Gastrocnemius medialis (tissue), 4 donors: ENCODE results near the gene ROR1. TPM values are rescaled to one million over a fixed set of nuclear protein-coding genes. Genes with fewer than 3 reads are reported as not detected.

Experiments used
- ATAC-seq, 2 donors: fragments of 150-250 bp; one replicate each; pipeline ENCODE4 v1.9.1; 2016
- DNase-seq, 2 donors: peaks; one replicate each; pipeline ENCODE4 v3.0.0-alpha.2; 2019
- H3K27ac ChIP-seq, 4 donors: fragments of 200-600 bp; sonication (generic); 1 replicate in 1 of 4; 2 replicates in 3 of 4; pipeline ENCODE4 v1.5.1; 2016 to 2018; ENCODE audit warnings: mild to moderate bottlenecking in 2 of 4, moderate library complexity in 1 of 4
- H3K27me3 ChIP-seq, 3 donors: fragments of 200-600 bp; sonication (generic) in 2 of 3; 1 replicate in 1 of 3; 2 replicates in 2 of 3; pipeline versions ENCODE4 v1.5.1 to v1.6.0; 2016 to 2019; ENCODE audit warnings: mild to moderate bottlenecking in 1 of 3, moderate library complexity in 1 of 3
- H3K36me3 ChIP-seq, 2 donors: fragments of 200-600 bp; sonication (generic) in 1 of 2; one replicate each; pipeline ENCODE4 v1.5.1; 2017 to 2018
- H3K4me1 ChIP-seq, 2 donors: fragments of 200-600 bp; sonication (generic) in 1 of 2; one replicate each; pipeline ENCODE4 v1.5.1; 2016 to 2017; ENCODE audit warnings: mild to moderate bottlenecking in 2 of 2
- H3K4me3 ChIP-seq, 4 donors: fragments of 200-600 bp; sonication (generic) in 3 of 4; 1 replicate in 1 of 4; 2 replicates in 3 of 4; pipeline ENCODE4 v1.5.1; 2016 to 2019; ENCODE audit warnings: mild to moderate bottlenecking in 2 of 4
- H3K9me3 ChIP-seq, 3 donors: fragments of 200-600 bp; sonication (generic) in 2 of 3; 1 replicate in 1 of 3; 2 replicates in 2 of 3; pipeline ENCODE4 v1.5.1; 2016 to 2019
- CTCF ChIP-seq, 5 experiments: fragments of 450-650 bp in 3 of 5; fragments of 200-600 bp in 2 of 5; sonication (generic) in 2 of 5; IDR thresholded peaks in 4 of 5; conservative IDR thresholded peaks in 1 of 5; 1 replicate in 4 of 5; 2 replicates in 1 of 5; pipeline ENCODE4 v1.5.1; 2016 to 2019; ENCODE audit warnings: antibody characterized with exemption in 5 of 5, mild to moderate bottlenecking in 3 of 5, moderate library complexity in 3 of 5
- POLR2A ChIP-seq, 2 donors: fragments of 450-650 bp; IDR thresholded peaks; one replicate each; pipeline ENCODE4 v1.6.1; 2017; ENCODE audit warnings: antibody characterized with exemption in 2 of 2, mild to moderate bottlenecking in 2 of 2, moderate library complexity in 2 of 2
- in situ Hi-C, 4 donors: fragments of 200-750 bp; cut with MboI; loops; one replicate each; pipeline versions ENCODE4 v1.15.0 to v1.8.0; 2017; ENCODE audit warnings: low sequenced_read_pairs in 4 of 4
- intact Hi-C: fragments of 100-400 bp; cut with DNase I; formaldehyde crosslinking; loops from one replicate; pipeline ENCODE4 v1.15.1; 2023; ENCODE audit warnings: low total_unique reads
- total RNA-seq, 4 donors: library from RNA; depleted of rRNA; stranded (reverse); fragments of >200 nt; gene quantifications; one replicate each; pipeline versions ENCODE4 v1.1.0 to v1.2.3, GENCODE V29; 2016

ROR1 gene
- total RNA-seq, 4 donors from 2014 or later, result 2.5 to 4.3 (median 3.6) TPM

DNA sequence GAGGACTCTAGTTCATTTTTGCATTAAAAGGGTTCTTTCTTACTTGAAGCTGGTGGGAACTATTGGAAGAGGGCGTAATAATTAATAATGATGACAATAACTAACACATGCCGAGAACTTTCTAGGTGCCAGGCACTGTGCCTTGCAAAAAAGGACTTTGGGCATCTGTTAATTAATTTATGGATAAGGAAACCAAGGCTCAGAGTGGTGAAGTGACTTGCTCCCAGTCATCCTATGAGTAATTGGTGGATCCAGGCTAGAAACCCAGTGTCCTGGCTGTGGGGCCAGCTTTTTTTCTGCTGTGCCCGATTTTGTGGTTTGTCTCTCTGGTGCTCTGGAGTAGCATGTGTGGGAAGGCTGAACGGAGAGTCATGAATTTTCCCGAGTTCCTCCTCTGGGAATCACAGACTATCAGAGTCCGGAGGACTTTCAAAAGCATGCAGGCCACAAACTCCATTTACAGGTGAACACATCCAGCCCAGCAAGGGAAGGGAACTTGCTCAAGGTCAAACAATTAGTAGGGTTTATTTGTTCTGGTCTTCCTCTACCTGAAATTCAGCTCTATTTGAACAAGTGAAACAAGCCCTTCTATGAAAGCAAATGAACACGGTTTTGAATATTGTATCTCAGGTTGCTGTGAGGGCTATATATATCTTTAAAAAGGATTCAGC, 23.4 kb downstream of the ROR1 start:
- Histone ChIP-seq H3K4me3 (no peak overlapping the region), H3K9me3 (no peaks in the 10 kb centered on the region), H3K27me3 (no peaks in the 10 kb centered on the region), H3K4me1 (peaks cover 8 to 27% of the 10 kb centered on the region in 2 donors), H3K36me3 (no peaks in the 10 kb centered on the region), H3K27ac (no peak overlapping the region)
- ATAC-seq, result no peak
- intact Hi-C loops (no loop called here), in situ Hi-C loops (no loop called here)
- TF ChIP-seq POLR2A (IDR thresholded peaks at IDR 0.05), result no peak
- TF ChIP-seq CTCF (IDR thresholded peaks at IDR 0.05 in 4 of 5, conservative IDR thresholded peaks at IDR 0.05 in 1 of 5), result no peak
- no peak for DNase-seq

DNA sequence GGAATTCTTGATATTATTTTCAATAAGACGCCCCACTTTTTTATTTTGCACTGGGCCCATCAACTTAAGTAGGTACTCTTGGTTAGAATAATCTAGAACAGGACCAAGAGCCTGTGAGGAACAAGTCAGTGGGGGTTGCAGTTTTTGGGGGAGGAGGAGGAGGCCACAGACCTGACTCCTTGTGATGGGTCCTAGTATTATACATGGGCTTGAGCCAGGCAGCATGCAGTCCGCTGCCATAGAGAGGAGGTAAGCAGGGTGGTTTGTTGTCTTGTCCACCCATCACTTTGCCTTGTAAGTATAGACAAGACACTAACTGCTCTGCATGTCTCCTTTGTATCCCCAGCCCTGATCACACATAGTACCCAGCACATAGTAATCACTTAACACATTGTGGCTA, 24.5 kb downstream of the ROR1 start:
- peaks cover 0 to 18% of the 10 kb centered on the region in 2 donors for H3K4me1 ChIP-seq
- TF ChIP-seq CTCF (IDR thresholded peaks at IDR 0.05 in 4 of 5, conservative IDR thresholded peaks at IDR 0.05 in 1 of 5) (no peak), POLR2A (IDR thresholded peaks at IDR 0.05) (no peak)

DNA sequence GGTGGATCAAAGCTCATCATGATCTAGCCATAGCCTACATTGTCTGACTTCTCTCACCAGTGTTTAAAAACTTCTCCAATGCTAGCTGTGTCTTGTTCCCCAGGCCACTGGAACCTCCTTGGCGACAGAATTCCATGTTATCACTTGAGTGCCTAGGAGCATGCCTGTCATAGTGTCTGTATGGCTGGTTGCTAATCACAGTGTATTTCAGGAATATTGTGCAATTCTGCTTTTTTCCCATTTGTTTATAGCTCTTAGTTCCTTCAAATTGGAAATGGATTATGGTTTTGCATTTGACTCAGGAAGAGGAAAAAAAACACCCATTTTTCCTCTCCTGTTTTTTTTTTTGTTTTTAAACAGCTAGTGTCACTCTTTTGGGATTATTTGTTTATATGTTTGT, 25.5 kb downstream of the ROR1 start:
- in situ Hi-C loops, result no loop called here
- Histone ChIP-seq H3K27me3 (no peaks in the 10 kb centered on the region), H3K27ac (no peak overlapping the region), H3K4me3 (no peak overlapping the region), H3K4me1 (peaks cover 3 to 14% of the 10 kb centered on the region in 2 donors), H3K36me3 (no peaks in the 10 kb centered on the region), H3K9me3 (no peaks in the 10 kb centered on the region)
- no peak for TF ChIP-seq CTCF (IDR thresholded peaks at IDR 0.05 in 4 of 5, conservative IDR thresholded peaks at IDR 0.05 in 1 of 5)
- TF ChIP-seq POLR2A (IDR thresholded peaks at IDR 0.05), result no peak
- DNase-seq, result no peak
- no peak for ATAC-seq
- intact Hi-C loops, result no loop called here

More for the DNA sequence above, 24.5 kb downstream of the ROR1 start:
- Histone ChIP-seq H3K4me3 (no peak overlapping the region), H3K27me3 (no peaks in the 10 kb centered on the region), H3K36me3 (no peaks in the 10 kb centered on the region), H3K27ac (no peak overlapping the region), H3K9me3 (no peaks in the 10 kb centered on the region)
- no peak for ATAC-seq
- DNase-seq, result no peak
- intact Hi-C loops, result no loop called here
- in situ Hi-C loops, result no loop called here

- Histone ChIP-seq H3K36me3 (no peaks in the 10 kb centered on the region), H3K9me3 (no peaks in the 10 kb centered on the region), H3K4me1 (peaks cover 3 to 13% of the 10 kb centered on the region in 2 donors), H3K4me3 (no peak overlapping the region), H3K27me3 (no peaks in the 10 kb centered on the region), H3K27ac (no peak overlapping the region)
- intact Hi-C loops, result no loop called here
- in situ Hi-C loops, result no loop called here
- ATAC-seq (no peak), DNase-seq (no peak)
- TF ChIP-seq POLR2A (IDR thresholded peaks at IDR 0.05), result no peak
- TF ChIP-seq CTCF (IDR thresholded peaks at IDR 0.05 in 4 of 5, conservative IDR thresholded peaks at IDR 0.05 in 1 of 5), result no peak
Observed at GRCh38 chr1:63799820-63800219, 26.0 kb downstream of the ROR1 start.

DNA sequence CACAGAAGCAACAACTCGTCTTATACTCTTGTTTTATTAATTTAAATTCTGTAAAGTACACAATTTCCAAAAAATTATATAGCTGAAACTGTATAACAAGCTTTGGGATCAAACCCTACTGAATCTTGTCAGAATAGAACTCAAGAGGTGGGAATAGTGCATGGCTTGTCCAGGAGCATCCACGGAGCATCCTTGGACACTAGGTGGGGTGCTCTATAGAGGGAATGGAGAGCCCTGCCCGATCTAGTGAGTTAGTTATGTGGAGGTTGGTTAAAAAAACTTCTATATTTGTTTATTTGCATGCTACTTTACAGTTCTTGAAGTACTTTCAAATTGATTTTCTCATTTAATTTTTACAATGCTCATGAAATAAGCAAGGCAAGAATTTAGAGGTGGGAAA, 28.3 kb downstream of the ROR1 start:
- no peaks in the 10 kb centered on the region for H3K36me3 ChIP-seq
- peaks cover 3 to 15% of the 10 kb centered on the region in 2 donors for H3K4me1 ChIP-seq
- TF ChIP-seq POLR2A (IDR thresholded peaks at IDR 0.05), result no peak
- no peak for TF ChIP-seq CTCF (IDR thresholded peaks at IDR 0.05 in 4 of 5, conservative IDR thresholded peaks at IDR 0.05 in 1 of 5)
- no peaks in the 10 kb centered on the region for H3K9me3 ChIP-seq
- ATAC-seq (no peak), DNase-seq (no peak)
- in situ Hi-C loops, result no loop called here
- H3K4me3 ChIP-seq, result no peak overlapping the region
- H3K27me3 ChIP-seq, result no peaks in the 10 kb centered on the region
- intact Hi-C loops, result no loop called here
- H3K27ac ChIP-seq, result no peak overlapping the region
